GM12878 (cell line): ENCODE results near the gene ITGA5. TPM values are rescaled to one million over a fixed set of nuclear protein-coding genes. Genes with fewer than 3 reads are reported as not detected.

Source experiments
- ATAC-seq: fragments of 200-7000 bp; cut with Tn5 transposase; 3 replicates; pipeline ENCODE4 v1.9.1; 2020; ENCODE audit warnings: mild to moderate bottlenecking, moderate library complexity
- BruUV-seq: library from RNA; stranded (reverse); fragments of 400-500 nt; replicated peaks from 2 replicates; lab custom pipeline; 2021; lab: Mats Ljungman, UMichigan
- CTCF ChIA-PET: fragments of 300-600 bp; sonication (Branson Sonifier 250); formaldehyde crosslinking; extraction: SDS; loops from one replicate; lab custom pipeline; 2021; ENCODE audit warnings: inconsistent platforms; lab: Yijun Ruan, JAX
- POLR2A ChIA-PET: fragments of 350-600 bp; formaldehyde crosslinking; extraction: SDS; loops from one replicate; lab custom pipeline; 2021; ENCODE audit warnings: inconsistent platforms; lab: Charles Lee
- RAD21 ChIA-PET: fragments of 300-600 bp; sonication (Branson Sonifier 250); formaldehyde crosslinking; loops from one replicate; lab custom pipeline; 2023; ENCODE audit warnings: antibody characterized with exemption; ENCODE audit not compliant: unreplicated experiment; lab: Charles Lee
- SMC1A ChIA-PET: fragments of 300-600 bp; sonication (Branson Sonifier 250); formaldehyde crosslinking; loops from one replicate; lab custom pipeline; 2023; ENCODE audit not compliant: unreplicated experiment, uncharacterized antibody; lab: Charles Lee
- DNase-seq: peaks from one replicate; pipeline ENCODE4 v3.0.0-alpha.2; 2011; ENCODE audit warnings: low read depth, low spot score
- FAIRE-seq: peaks from 3 replicates; lab custom pipeline; 2011; peaks lifted over from hg19 to GRCh38; lab: Jason Lieb, UNC
- H2AFZ ChIP-seq: 2 replicates; pipeline ENCODE4 v1.6.0; 2011; ENCODE audit warnings: low read depth, low read length, control low read depth; ENCODE audit not compliant: control insufficient read depth
- H3K27ac ChIP-seq: 2 replicates; pipeline ENCODE4 v1.5.1; 2011; ENCODE audit warnings: control low read depth; ENCODE audit not compliant: control insufficient read depth, insufficient read depth
- H3K27me3 ChIP-seq, 2 experiments: replicated peaks in 1 of 2; 2 replicates each; pipeline versions ENCODE4 v1.6.0 to v1.6.1; 2011; ENCODE audit warnings: low read length in 1 of 2; ENCODE audit not compliant: control insufficient read depth in 2 of 2, insufficient read depth in 2 of 2
- H3K36me3 ChIP-seq, 2 experiments: 2 replicates each; pipeline ENCODE4 v1.5.1; 2011; ENCODE audit warnings: low read length in 1 of 2; ENCODE audit not compliant: control insufficient read depth in 2 of 2, insufficient read depth in 2 of 2
- H3K4me1 ChIP-seq: 2 replicates; pipeline ENCODE4 v1.6.1; 2011; ENCODE audit warnings: mild to moderate bottlenecking, low read length, moderate library complexity, mixed read lengths; ENCODE audit not compliant: control insufficient read depth, insufficient read depth
- H3K4me2 ChIP-seq: 2 replicates; pipeline ENCODE4 v1.6.0; 2011; ENCODE audit warnings: control low read depth; ENCODE audit not compliant: control insufficient read depth, insufficient read depth
- H3K4me3 ChIP-seq: fragments of 200-600 bp; sonication (generic); 2 replicates; pipeline ENCODE4 v1.5.1; 2016
- H3K79me2 ChIP-seq: 2 replicates; pipeline ENCODE4 v1.6.0; 2011; ENCODE audit warnings: low read length; ENCODE audit not compliant: control insufficient read depth, insufficient read depth
- H3K9ac ChIP-seq: 2 replicates; pipeline ENCODE4 v1.8.0; 2011; ENCODE audit warnings: low read length, control low read depth, mixed read lengths; ENCODE audit not compliant: control insufficient read depth, insufficient read depth
- H3K9me3 ChIP-seq: replicated peaks from 3 replicates; pipeline ENCODE4 v1.5.1; 2011; ENCODE audit warnings: mild to moderate bottlenecking, low read length; ENCODE audit not compliant: control insufficient read depth, insufficient read depth
- H4K20me1 ChIP-seq: 2 replicates; pipeline ENCODE4 v1.6.0; 2011; ENCODE audit not compliant: control insufficient read depth, insufficient read depth
- ASH2L ChIP-seq: fragments of 300-600, 200-600 bp; sonication (generic); IDR thresholded peaks from 2 replicates; pipeline ENCODE4 v1.6.1; 2017; ENCODE audit warnings: low read depth, mild to moderate bottlenecking, borderline replicate concordance
- BHLHE40 ChIP-seq, 2 experiments: fragments of 450-650 bp in 1 of 2; IDR thresholded peaks; 2 replicates each; pipeline ENCODE4 v1.6.1; 2011 to 2017; ENCODE audit warnings: low read depth in 2 of 2, borderline replicate concordance in 1 of 2, improper control_type of control experiment in 1 of 2, low read length in 1 of 2, mild to moderate bottlenecking in 1 of 2
- BMI1 ChIP-seq: fragments of 450-650 bp; IDR thresholded peaks from 2 replicates; pipeline ENCODE4 v1.6.1; 2016; ENCODE audit warnings: mild to moderate bottlenecking, moderate library complexity, borderline replicate concordance
- CBFB ChIP-seq: IDR thresholded peaks from 2 replicates; pipeline ENCODE4 v1.6.1; 2016; ENCODE audit warnings: antibody characterized with exemption, low read depth
- GATAD2B ChIP-seq: fragments of 450-650 bp; conservative IDR thresholded peaks from 2 replicates; pipeline ENCODE4 v1.6.1; 2017; ENCODE audit warnings: low read depth, mild to moderate bottlenecking, moderate library complexity
- NFYA ChIP-seq: IDR thresholded peaks from 2 replicates; pipeline ENCODE4 v1.6.1; 2011; ENCODE audit warnings: low read depth, mild to moderate bottlenecking, low read length, improper control_type of control experiment, borderline replicate concordance
- NR2C2 ChIP-seq: IDR thresholded peaks from 2 replicates; pipeline ENCODE4 v1.6.1; 2011; ENCODE audit warnings: borderline replicate concordance, low read depth; ENCODE audit not compliant: control insufficient read depth, insufficient read length
- RAD21 ChIP-seq: IDR thresholded peaks from 2 replicates; pipeline ENCODE4 v1.6.1; 2011; ENCODE audit warnings: mild to moderate bottlenecking, low read depth, low read length, moderate library complexity; ENCODE audit not compliant: insufficient read depth
- RCOR1 ChIP-seq: conservative IDR thresholded peaks from 2 replicates; pipeline ENCODE4 v1.6.1; 2012; ENCODE audit warnings: low read depth, low read length, improper control_type of control experiment
- STAT1 ChIP-seq: fragments of 450-650 bp; conservative IDR thresholded peaks from 2 replicates; pipeline ENCODE4 v1.6.1; 2014; ENCODE audit warnings: antibody characterized with exemption, mild to moderate bottlenecking
- TBL1XR1 ChIP-seq: IDR thresholded peaks from 2 replicates; pipeline ENCODE4 v1.6.1; 2012; ENCODE audit warnings: low read depth, low read length, improper control_type of control experiment
- YY1 ChIP-seq: IDR thresholded peaks from 2 replicates; pipeline ENCODE4 v1.6.1; 2011; ENCODE audit warnings: low read depth, mild to moderate bottlenecking, low read length
- ZBTB11 ChIP-seq: fragments of 450-650 bp; formaldehyde crosslinking; IDR thresholded peaks from 2 replicates; pipeline ENCODE4 v1.5.0; 2022; ENCODE audit warnings: mild to moderate bottlenecking, missing genetic modification characterization
- ZNF592 ChIP-seq: fragments of 450-650 bp; IDR thresholded peaks from 2 replicates; pipeline ENCODE4 v1.6.1; 2017; ENCODE audit warnings: mild to moderate bottlenecking, moderate library complexity
- WGBS: methylation state at CpG from one replicate; pipeline ENCODE4 v1.1.6; 2016; ENCODE audit warnings: low lambda C conversion rate; ENCODE audit not compliant: insufficient replicate concordance, insufficient coverage; ENCODE audit errors: missing lambda C conversion rate; 5-methylcytosine and 5-hydroxymethylcytosine counted together
- in situ Hi-C: fragments of 300-500 bp; cut with MboI; formaldehyde crosslinking; loops from 9 replicates; pipeline ENCODE4 v1.14.3; 2018; ENCODE audit warnings: mixed read lengths
- intact Hi-C: fragments of 100-400 bp; cut with micrococcal nuclease; formaldehyde crosslinking; loops from one replicate; pipeline ENCODE4 v1.14.2; 2022; ENCODE audit not compliant: unreplicated experiment
- polyA plus RNA-seq, 11 experiments: library from polyadenylated mRNA; depleted of rRNA in 4 of 11; unstranded in 6 of 11; stranded (reverse) in 5 of 11; fragments of >200 nt; fragmentation: Nextera tagmentation in 4 of 11; fragmentation: Illumina TruSeq in 1 of 11; extraction: Ambion mirVana in 4 of 11; extraction: Trizol in 1 of 11; gene quantifications; 1 replicate in 1 of 11; 2 replicates in 10 of 11; pipeline versions ENCODE4 v1.2.1 to v1.2.3, GENCODE V29; 2011 to 2016; ENCODE audit warnings: inconsistent platforms in 2 of 11, missing spikeins in 2 of 11, low read depth in 1 of 11
- total RNA-seq, 4 experiments: library from RNA; depleted of rRNA in 3 of 4; stranded (reverse); fragments of >200 nt in 3 of 4; fragmentation: Illumina TruSeq in 1 of 4; extraction: Trizol in 1 of 4; gene quantifications; 2 replicates each; pipeline versions ENCODE4 v1.2.1 to v1.2.3, GENCODE V29; 2013 to 2021

ITGA5 gene
- total and polyA plus RNA-seq, 10 of the 15 experiments (the other 5 are each of a cell fraction or from before 2014, with no cell fraction given): 0.15 to 22.5 (median 0.61) TPM

GRCh38 chr12:54377007-54377406 is 42.1 kb downstream of the ITGA5 start:
- DNase-seq (no peak), ATAC-seq (no peak), FAIRE-seq (no peak)
- Histone ChIP-seq H4K20me1 (no peaks in the 10 kb centered on the region), H3K36me3 (no peaks in the 10 kb centered on the region), H3K27ac (no peak overlapping the region), H3K9me3 (no peaks in the 10 kb centered on the region), H3K9ac (no peak overlapping the region), H3K4me2 (no peak overlapping the region), H3K79me2 (no peaks in the 10 kb centered on the region), H3K4me1 (peaks cover 5% of the 10 kb centered on the region; the same call in 1 of the 2 replicates), H2AFZ (no peak overlapping the region), H3K27me3 (no peaks in the 10 kb centered on the region), H3K4me3 (no peak overlapping the region)
- SMC1A ChIA-PET: interaction anchor here (1.0 to 1.1 kb wide), 2 partner anchors 18 to 41 kb away, joined by 3 to 4 read pairs; no protein-coding TSS in a partner anchor
- POLR2A ChIA-PET: no interaction called here
- in situ Hi-C loops: no loop called here
- CTCF ChIA-PET: interaction anchor here (0.8 to 4.6 kb wide), 4 partner anchors 10 to 149 kb away, joined by 3 to 42 read pairs (median 3); partner anchors contain the start of gene COPZ1
- BruUV-seq: no TSS peak
- WGBS: 48% methylated on average over 2 of the region's 2 CpGs
- RAD21 ChIA-PET: no interaction called here
- intact Hi-C loops: loop anchor here (10.0 kb wide), 1 partner anchor 372 kb away; the partner anchor contains the start of genes HOXC8 and HOXC9
- TF ChIP-seq BHLHE40 (IDR thresholded peaks at IDR 0.05; ENCODE audit: borderline replicate concordance in 1 of 2, low read depth in 2 of 2, low read length in 1 of 2) (no peak), GATAD2B (no peak), STAT1 (no peak), YY1 (no peak), ZNF592 (no peak), TBL1XR1 (no peak), NFYA (no peak), BMI1 (no peak), RAD21 (no peak), CBFB (no peak), NR2C2 (no peak), ZBTB11 (CRISPR knock-in tag) (no peak), RCOR1 (no peak), ASH2L (no peak)
